ENCODE data around the gene PCNX2.
A peak's percentile ranks its signal among the peaks of the same experiment; 100 is the strongest.

The PCNX2 gene

GRCh38 chr1:232984577-232985425 is 310.7 kb downstream of the PCNX2 start:
- DNase-seq (ENCODE audit: low spot score): no peak

- no peak for DNase-seq (ENCODE audit: low spot score)
These were observed 311.5 kb downstream of the PCNX2 start for GRCh38 chr1:232983817-232984567.

GRCh38 chr1:232983375-232983774 is 312.1 kb downstream of the PCNX2 start:
- DNase-seq (ENCODE audit: low spot score): no peak

- no peak for DNase-seq (ENCODE audit: low spot score)
These were observed 313.1 kb downstream of the PCNX2 start for GRCh38 chr1:232982238-232982944.

GRCh38 chr1:232980986-232981560 is 314.5 kb downstream of the PCNX2 start:
- DNase-seq (ENCODE audit: low spot score): no peak

- peak; percentile 47 for DNase-seq (ENCODE audit: low spot score)
These were observed 315.1 kb downstream of the PCNX2 start for GRCh38 chr1:232980355-232980978.

- DNase-seq (ENCODE audit: low spot score): no peak
These were observed 316.0 kb downstream of the PCNX2 start for GRCh38 chr1:232979558-232979957.

- DNase-seq (ENCODE audit: low spot score): no peak
These were observed 316.7 kb downstream of the PCNX2 start for GRCh38 chr1:232978815-232979214.

GRCh38 chr1:232978091-232978634 is 317.4 kb downstream of the PCNX2 start:
- DNase-seq (ENCODE audit: low spot score): no peak

GRCh38 chr1:232974971-232975370 is 320.6 kb downstream of the PCNX2 start:
- DNase-seq (ENCODE audit: low spot score): no peak

- no peak for DNase-seq (ENCODE audit: low spot score)
These were observed 321.6 kb downstream of the PCNX2 start for GRCh38 chr1:232973652-232974611.

- DNase-seq (ENCODE audit: low spot score): no peak
These were observed 325.0 kb downstream of the PCNX2 start for GRCh38 chr1:232970508-232970907.

GRCh38 chr1:232969799-232970198 is 325.7 kb downstream of the PCNX2 start:
- DNase-seq (ENCODE audit: low spot score): no peak

- DNase-seq (ENCODE audit: low spot score): no peak
These were observed 326.6 kb downstream of the PCNX2 start for GRCh38 chr1:232968965-232969364.

GRCh38 chr1:232968391-232968790 is 327.1 kb downstream of the PCNX2 start:
- no peak for DNase-seq (ENCODE audit: low spot score)

GRCh38 chr1:232966663-232967062 is 328.9 kb downstream of the PCNX2 start:
- DNase-seq (ENCODE audit: low spot score): no peak

- no peak for DNase-seq (ENCODE audit: low spot score)
These were observed 329.7 kb downstream of the PCNX2 start for GRCh38 chr1:232965912-232966217.

GRCh38 chr1:232965124-232965911 is 330.2 kb downstream of the PCNX2 start:
- DNase-seq (ENCODE audit: low spot score): no peak

- DNase-seq (ENCODE audit: low spot score): no peak
These were observed 330.9 kb downstream of the PCNX2 start for GRCh38 chr1:232964601-232965000.

All from iPS-NIHi11 (cell line).